ELR (cell line): ENCODE data around the gene TSHZ1.
A peak's percentile ranks its signal among the peaks of the same experiment; 100 is the strongest.

Experiments used
- DNase-seq: peaks from one replicate; pipeline ENCODE4 v3.0.0-alpha.2; 2015; ENCODE audit warnings: low read depth

The TSHZ1 gene, protein sequence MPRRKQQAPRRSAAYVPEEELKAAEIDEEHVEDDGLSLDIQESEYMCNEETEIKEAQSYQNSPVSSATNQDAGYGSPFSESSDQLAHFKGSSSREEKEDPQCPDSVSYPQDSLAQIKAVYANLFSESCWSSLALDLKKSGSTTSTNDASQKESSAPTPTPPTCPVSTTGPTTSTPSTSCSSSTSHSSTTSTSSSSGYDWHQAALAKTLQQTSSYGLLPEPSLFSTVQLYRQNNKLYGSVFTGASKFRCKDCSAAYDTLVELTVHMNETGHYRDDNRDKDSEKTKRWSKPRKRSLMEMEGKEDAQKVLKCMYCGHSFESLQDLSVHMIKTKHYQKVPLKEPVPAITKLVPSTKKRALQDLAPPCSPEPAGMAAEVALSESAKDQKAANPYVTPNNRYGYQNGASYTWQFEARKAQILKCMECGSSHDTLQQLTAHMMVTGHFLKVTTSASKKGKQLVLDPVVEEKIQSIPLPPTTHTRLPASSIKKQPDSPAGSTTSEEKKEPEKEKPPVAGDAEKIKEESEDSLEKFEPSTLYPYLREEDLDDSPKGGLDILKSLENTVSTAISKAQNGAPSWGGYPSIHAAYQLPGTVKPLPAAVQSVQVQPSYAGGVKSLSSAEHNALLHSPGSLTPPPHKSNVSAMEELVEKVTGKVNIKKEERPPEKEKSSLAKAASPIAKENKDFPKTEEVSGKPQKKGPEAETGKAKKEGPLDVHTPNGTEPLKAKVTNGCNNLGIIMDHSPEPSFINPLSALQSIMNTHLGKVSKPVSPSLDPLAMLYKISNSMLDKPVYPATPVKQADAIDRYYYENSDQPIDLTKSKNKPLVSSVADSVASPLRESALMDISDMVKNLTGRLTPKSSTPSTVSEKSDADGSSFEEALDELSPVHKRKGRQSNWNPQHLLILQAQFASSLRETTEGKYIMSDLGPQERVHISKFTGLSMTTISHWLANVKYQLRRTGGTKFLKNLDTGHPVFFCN (N-terminal part only)

DNA sequence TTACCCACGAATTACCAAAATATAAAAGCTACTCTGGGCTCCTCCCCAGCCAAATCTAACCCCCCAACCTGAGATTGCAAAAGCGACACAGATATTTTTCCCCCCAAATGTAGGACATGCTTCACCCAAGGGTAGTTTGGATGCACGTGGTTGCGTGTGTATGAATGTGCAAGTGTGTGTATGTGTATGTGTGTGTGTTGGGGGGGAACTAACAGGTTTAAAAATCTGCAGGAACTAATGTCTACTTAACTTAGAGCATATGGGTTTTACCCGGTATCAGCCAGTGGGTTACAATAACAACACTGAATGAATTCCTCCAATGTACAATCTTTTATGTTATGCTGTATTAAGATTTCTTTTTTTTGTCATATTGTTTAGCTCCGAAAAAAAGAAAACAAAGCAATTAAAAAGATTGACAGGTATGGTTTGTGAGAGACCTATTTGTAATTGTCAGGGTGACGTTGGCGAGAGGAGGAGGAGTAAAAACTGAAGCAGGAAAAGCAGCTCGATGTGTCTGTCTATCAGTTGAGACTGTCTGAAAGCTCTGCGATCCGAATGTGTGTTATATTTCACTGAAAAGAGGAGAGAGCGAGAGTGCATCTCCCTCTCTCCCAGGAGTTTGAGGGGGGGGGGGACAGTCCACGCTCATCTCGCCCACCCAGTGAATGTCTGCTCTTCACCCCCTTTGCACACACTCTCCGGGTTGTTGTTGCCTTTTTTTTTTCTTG is at the start of gene TSHZ1:
TSHZ1 (plus strand) TSS at position 524 of the 728 bp plus-strand sequence. CDS start 1,080 bp downstream, outside the sequence.
- DNase-seq: peak; percentile 91

GRCh38 chr18:75161256-75162028 is 49.2 kb upstream of the TSHZ1 start:
- DNase-seq: peak; percentile 29

GRCh38 chr18:75162467-75162866 is 48.1 kb upstream of the TSHZ1 start:
- DNase-seq: peak; percentile 30

GRCh38 chr18:75162978-75163377 is 47.6 kb upstream of the TSHZ1 start:
- no peak for DNase-seq

GRCh38 chr18:75163736-75164135 is 46.9 kb upstream of the TSHZ1 start:
- DNase-seq: no peak

DNA sequence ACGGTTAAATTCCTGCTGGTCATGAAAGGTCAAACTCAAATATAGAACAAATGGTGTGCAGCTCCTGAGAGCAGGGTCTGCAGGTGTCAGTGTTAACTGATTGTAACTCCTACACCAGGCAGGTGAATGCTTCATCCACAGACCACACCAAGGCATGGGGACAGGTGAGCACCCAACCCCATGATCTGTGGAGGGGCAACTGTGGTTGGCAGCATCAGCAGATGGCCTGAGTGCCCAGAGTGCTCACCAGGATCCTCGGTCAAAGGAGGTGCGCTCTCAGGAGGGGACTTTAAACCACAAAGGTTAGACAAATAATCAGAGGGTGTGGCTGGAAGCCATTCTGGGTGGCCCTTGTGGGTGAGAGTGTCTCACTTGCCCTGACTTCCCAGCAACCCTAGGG is 46.1 kb upstream of the TSHZ1 start:
- DNase-seq: no peak

DNA sequence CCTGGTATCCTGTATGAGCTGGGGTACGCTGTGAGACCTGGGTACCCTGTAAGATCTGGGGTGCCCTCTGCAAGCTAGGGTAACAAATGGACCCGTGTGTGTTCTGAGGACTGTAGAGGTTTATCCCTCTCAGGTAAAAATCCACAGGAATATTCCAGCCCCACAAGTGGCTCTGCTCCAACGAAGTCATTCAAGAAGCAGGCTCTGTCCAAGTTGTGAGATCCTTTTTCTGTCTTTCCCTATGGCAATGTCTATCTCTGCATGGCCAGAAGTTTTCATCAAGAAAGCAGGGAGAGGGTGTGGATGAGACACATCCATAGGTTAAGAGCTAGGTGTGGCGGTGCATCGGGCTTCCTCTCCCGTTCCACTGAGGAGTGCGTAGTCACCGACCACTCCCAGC is 44.7 kb upstream of the TSHZ1 start:
- DNase-seq: no peak

DNA sequence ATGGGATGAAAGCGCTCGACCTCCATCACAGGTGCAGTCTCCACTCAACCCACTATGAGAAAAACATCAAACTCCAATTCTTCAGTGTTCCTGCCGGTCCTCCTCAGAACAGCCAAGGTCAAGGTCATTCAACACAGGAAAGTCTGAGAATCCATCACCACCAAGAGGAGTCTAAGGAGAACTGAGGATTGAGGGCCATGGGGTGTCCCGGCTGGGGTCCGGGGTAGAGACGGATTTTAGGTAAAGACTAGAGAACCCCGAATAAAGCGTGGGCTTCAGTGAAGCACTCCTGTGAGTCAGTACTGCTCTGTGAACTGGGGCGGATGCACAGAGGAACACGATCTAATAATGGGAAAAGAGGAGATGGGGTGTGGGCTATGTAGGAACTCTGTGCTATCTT is 43.5 kb upstream of the TSHZ1 start:
- DNase-seq: no peak

DNA sequence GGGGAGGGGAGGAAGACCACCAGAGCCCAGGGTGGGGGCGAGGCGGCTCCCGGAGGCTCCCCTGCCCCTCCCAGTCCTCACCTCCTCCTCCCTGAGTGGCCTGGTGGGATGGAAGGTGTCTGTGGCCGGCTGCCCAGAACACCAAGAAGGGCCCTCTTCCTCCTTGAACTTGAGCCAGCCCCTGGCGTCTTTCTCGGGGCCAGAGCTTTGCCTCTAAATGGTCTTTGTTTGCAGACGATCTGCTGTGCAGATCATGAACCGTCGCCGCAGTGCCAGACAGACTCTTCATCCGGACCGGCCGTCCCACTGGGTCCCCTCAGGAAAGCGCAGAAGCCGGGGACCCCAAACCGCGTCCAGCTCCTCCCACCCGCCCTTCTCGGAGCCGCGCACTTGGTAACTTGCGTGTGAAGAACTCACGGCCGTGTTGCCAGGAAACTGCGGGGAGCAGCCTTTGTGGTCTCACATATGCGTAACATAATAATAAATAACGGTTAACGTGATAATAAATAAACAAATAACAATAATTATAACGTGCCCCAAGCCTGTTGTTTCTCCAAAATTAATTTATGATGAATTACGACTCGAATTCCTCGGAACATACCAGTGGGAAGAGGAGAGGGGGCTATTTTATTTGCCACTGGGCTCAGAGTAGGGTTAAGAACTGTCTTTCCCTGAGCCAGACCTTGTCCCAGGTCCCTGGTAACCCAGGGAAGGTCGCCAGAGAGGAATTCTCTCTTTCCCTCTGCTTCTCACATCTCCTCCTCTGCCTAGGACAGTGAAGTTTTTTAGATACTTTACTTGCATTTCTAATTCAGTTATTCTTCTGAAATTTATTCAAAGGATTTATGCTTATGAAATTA is 42.6 kb upstream of the TSHZ1 start:
- DNase-seq: no peak

- no peak for DNase-seq
Measured at GRCh38 chr18:75168619-75169018, 42.0 kb upstream of the TSHZ1 start.

DNA sequence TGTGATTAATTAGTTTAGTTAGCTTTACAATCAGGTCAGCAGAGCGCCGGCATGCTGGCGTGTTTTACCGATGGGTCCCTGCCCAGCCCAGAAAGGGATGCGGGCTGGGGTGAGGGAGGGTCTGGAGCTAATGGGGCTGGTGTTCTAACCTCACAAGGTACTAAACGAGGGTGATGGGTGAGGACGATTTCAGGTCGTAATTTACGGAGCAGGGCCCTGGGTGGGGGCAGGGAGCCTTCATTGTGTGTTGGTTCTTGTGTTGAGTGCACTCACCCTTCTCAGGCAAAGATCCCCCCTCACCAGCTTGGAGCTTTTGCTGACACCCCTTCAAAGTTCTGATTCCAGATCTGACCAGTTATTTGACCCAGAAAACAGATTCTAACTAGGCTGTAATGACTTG is 41.2 kb upstream of the TSHZ1 start:
- no peak for DNase-seq

GRCh38 chr18:75170022-75170789 is 40.4 kb upstream of the TSHZ1 start:
- no peak for DNase-seq

GRCh38 chr18:75170916-75171315 is 39.7 kb upstream of the TSHZ1 start:
- DNase-seq: no peak

DNA sequence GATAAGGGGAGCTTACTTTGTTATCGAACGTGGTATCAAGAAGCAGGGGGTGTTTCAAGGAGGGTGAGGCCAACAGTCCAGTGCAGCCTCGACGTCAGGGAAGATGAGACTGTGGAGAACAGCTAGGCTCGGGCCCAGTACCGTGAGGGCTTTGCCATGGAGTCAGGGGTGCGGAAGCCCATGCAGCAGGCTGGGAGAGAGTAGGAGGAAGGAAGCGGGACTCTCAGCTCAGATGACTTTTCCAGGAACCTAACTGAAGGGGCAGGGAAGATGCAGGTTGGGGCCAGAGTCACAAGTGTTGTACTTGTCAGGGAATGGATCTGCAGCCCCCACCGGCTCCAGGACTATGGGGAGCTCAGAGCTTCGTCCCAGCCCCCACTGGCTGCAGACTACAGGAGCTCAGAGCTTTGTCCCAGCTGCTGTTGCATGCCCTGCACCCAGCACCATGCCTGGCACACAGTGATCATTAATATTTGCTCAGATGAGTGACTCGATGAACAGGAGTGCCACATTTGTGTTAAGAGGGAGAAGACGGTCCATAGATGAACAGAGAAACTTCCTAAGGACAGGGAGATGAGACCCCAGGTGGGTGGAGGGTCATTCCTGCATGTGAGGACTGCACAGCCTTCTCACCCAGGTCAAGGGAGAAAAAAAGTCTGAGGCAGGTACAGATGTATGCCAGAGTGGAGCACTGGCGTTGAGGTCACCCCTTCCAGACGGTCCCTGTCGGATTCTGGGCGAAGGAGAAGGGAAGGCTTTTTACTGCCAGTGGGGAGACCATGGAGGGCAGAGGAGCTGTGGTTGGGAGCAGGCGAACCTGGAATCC is 38.1 kb upstream of the TSHZ1 start:
- DNase-seq: no peak

DNA sequence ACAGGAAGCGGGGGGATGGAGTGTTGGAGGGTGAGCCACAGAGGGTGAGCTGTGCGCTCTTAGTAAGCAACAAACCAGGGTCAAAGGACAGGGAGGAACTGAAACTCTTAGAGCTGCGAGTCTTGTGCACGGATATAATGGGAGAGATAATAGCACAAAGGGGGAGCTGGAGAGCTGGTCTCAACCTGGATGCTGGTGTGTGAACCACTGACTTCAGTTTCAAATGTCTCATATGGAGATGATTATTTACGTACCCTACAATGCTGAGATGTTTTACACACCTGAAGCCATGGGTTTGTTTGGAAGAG is 37.5 kb upstream of the TSHZ1 start:
- DNase-seq: peak; percentile 62

DNA sequence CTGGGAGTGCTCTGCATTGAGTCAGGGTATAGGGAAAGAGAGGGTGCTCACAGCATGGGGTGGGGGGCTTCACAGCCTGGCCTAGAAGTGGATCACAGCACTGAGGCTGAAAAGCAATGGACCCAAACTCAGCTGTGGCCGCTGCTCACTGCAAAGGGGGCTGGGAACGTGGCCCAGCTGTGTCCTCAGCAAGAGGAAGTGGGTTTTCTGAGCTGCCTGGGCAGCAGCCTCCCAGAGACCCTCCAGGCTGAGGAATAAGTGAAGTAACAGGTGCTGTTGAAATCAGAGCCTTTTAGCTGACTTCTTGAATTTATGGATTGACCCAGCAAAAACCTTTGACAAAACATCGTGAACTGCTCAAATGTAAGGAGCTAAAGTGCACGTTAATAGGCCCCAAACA is 36.9 kb upstream of the TSHZ1 start:
- DNase-seq: no peak

DNA sequence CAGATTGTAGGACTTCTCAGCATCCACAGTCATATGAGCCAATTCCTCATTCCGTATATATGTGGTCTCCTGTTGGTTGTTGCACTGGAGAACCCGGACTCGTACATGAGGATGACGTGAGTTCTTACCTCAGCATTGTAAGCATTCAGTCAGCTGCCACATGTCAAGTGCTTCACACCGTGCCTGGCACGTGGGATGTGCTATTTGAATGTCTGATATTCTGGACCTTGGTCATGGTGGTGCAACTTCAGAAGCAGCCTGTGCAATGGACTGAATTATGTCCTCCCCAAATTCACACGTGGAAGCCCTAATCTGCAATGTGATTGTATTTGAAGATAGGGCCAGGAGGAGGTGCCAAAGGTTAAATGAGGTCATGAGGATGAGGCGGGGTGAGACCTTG is 33.7 kb upstream of the TSHZ1 start:
- no peak for DNase-seq

DNA sequence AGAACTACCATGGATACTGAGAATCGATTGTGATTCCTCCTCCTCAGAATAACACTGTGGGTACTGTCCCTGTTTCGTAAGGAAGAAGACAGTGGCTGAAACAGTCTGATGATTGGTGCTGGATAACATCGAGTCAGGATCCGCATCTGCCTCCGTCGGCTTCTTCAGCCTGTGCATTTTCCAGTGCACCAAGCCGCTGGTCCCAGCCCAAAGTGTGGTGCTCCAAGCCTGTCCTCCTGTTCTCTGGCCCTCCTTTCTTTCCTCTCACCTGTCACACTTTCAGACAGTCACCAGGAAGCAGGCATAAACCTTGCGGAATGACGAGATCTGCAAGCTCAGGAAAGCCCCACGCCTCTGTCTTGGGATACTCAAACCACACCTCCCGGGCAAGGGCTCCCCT is 32.2 kb upstream of the TSHZ1 start:
- no peak for DNase-seq
